ENCODE results near the gene LRRIQ3.
A peak's percentile ranks its signal among the peaks of the same experiment; 100 is the strongest.

Gene LRRIQ3

DNA sequence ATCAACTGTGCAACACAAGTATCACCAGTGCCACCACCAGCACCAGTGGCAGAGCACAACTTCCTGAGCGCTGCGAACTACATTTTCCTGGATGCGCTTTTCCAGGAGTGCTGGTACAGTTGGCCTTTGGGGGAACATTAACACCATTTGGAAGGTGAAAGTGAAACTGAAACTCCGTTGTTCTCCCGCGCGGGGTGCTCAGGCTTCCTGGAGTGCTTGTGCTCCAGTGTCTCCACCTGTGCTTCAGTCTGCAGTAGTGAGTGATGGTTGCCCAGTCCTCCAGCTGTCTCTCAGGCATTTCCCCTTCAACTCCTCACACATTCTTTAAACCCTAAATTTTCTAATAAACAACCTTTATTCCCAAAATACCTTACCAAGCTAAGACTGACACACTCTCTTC lies 187.8 kb downstream of the LRRIQ3 start:
- Mint-ChIP-seq H3K27me3 (peaks cover 2% of the 10 kb centered on the region), H3K27ac (no peak overlapping the region), H3K9me3 (no peaks in the 10 kb centered on the region), H3K36me3 (no peaks in the 10 kb centered on the region), H3K4me1 (peaks cover 10% of the 10 kb centered on the region), H3K4me3 (peak overlapping the region; percentile 61)

DNA sequence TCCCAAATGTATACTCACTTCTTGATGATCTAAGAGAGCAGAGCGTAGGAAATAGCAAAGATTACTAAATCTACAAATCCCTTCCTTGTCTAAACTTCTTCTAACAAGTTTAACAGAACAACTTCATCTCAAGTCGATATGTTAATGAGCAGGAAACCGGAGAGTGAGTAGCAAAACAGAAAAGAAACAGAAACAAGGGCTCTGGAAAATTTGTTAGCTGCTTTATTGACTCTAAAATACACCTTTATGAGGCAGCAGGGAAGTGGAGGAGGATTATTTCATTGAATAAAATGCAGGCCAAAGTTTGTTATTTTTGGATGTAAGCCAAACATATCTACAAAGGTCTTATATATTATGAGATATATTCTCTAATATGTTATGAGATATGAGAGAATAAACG lies 192.4 kb downstream of the LRRIQ3 start:
- Mint-ChIP-seq H3K4me3 (no peak overlapping the region), H3K9me3 (no peaks in the 10 kb centered on the region), H3K36me3 (no peaks in the 10 kb centered on the region), H3K27me3 (peaks cover 1% of the 10 kb centered on the region), H3K27ac (no peak overlapping the region), H3K4me1 (peaks cover 7% of the 10 kb centered on the region)

DNA sequence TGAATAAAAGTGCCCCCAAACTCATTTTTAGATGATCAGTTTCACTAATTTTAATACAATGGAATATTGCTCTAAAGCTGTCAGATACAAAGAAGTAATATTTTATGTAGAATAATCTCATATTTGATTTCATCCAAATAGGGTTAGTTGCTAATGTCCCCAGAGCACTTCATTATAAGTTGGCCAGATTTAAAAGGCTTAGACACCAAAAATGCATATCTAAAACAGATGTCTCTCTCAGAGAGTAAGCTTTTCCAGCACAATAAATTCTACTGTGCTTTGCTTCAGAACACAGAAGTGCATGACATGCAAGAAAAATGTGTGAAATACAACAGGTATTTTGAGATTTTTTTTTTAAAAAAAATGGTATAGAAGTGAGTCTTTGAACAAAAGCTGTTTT lies 194.2 kb downstream of the LRRIQ3 start:
- no peaks in the 10 kb centered on the region for H3K4me1 Mint-ChIP-seq
- no peaks in the 10 kb centered on the region for H3K9me3 Mint-ChIP-seq
- no peak overlapping the region for H3K4me3 Mint-ChIP-seq
- no peaks in the 10 kb centered on the region for H3K36me3 Mint-ChIP-seq
- H3K27ac Mint-ChIP-seq, result no peak overlapping the region
- peaks cover 1% of the 10 kb centered on the region for H3K27me3 Mint-ChIP-seq

GRCh38 chr1:73998348-73998959 lies 199.5 kb downstream of the LRRIQ3 start:
- Mint-ChIP-seq H3K4me3 (no peak overlapping the region), H3K36me3 (no peaks in the 10 kb centered on the region), H3K9me3 (no peaks in the 10 kb centered on the region), H3K27ac (no peak overlapping the region), H3K27me3 (peaks cover 4% of the 10 kb centered on the region), H3K4me1 (no peaks in the 10 kb centered on the region)

DNA sequence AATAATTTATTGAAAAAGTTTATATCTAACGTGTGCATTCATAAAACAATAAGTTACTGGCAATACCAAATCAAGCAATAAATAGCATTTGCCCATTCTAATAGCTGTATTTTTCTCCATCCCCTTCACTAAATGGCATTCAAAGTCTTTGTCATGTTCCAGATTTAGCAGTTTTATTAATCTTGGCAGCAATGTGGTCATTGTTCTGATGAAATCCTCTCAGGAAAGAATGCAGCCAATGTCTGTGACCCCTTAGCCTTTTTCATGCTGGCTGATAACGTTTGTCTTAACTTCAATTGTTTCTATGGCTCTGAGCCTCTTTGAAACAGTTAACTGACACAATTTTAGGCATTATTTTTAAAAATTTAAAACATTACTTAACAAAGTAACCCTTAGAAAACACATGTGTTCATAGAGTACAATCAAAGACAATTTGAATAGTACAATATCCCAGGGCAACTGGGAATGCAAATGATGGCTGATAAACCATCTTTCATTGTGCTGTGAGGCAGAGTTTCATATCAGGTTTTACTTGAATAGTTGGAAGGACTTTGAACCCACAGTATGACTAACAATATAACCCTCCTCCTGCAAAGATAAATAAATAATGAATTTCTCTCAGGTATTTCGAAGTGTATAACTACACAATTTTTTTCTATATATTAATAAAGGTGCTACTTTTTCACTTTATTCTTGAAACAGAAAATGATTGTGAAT lies 217.5 kb downstream of the LRRIQ3 start:
- H3K4me3 Mint-ChIP-seq, result no peak overlapping the region
- no peaks in the 10 kb centered on the region for H3K4me1 Mint-ChIP-seq
- peaks cover 6% of the 10 kb centered on the region for H3K9me3 Mint-ChIP-seq
- H3K27me3 Mint-ChIP-seq, result no peaks in the 10 kb centered on the region
- no peak overlapping the region for H3K27ac Mint-ChIP-seq
- no peaks in the 10 kb centered on the region for H3K36me3 Mint-ChIP-seq

DNA sequence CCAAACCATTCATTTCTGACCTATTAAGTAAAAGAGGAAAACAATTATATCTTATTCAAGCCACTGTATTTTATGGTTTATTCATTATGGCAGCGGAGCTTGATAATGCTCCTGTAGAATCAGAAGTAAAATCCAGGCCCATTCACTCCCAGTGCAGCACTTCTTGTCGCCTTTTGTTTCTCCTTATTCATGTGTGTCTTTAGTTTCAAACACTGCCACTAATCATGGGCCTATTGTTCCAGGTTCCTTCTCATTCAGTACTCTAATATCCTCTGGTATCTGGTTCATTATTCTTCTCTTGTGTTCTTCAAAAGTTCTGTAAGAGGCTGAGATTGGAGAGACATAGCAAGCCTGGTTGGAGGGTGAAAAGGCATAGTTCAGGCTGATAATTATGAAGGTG lies 218.3 kb downstream of the LRRIQ3 start:
- H3K4me3 Mint-ChIP-seq, result no peak overlapping the region
- no peak overlapping the region for H3K27ac Mint-ChIP-seq
- no peaks in the 10 kb centered on the region for H3K27me3 Mint-ChIP-seq
- peaks cover 6% of the 10 kb centered on the region for H3K9me3 Mint-ChIP-seq
- H3K4me1 Mint-ChIP-seq, result no peaks in the 10 kb centered on the region
- H3K36me3 Mint-ChIP-seq, result no peaks in the 10 kb centered on the region

DNA sequence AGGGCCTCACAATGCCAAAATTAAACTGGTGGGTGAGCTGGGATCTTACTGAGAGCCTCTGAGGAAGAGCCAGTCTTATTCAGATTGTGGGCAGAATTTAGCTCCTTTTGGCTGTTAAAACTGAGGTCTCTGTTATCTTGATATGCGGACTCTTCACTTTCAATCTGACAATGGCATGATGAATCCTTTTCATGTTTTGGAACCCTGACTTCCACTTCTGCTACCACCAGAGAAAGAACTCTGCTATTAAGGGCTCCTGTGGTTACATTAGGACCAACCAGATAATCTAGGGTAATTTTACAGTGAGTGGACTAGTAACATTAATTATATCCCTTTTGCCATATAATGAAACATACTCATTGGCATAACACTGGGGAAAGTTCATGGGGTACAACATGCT lies 219.0 kb downstream of the LRRIQ3 start:
- Mint-ChIP-seq H3K36me3 (no peaks in the 10 kb centered on the region), H3K4me1 (no peaks in the 10 kb centered on the region), H3K27ac (no peak overlapping the region)

More for the DNA sequence above, 219.0 kb downstream of the LRRIQ3 start:
- H3K27me3 Mint-ChIP-seq, result no peaks in the 10 kb centered on the region
- no peak overlapping the region for H3K4me3 Mint-ChIP-seq
- peaks cover 6% of the 10 kb centered on the region for H3K9me3 Mint-ChIP-seq
